ENCODE data around the gene TASP1. TPM values are rescaled to one million over a fixed set of nuclear protein-coding genes. Genes with fewer than 3 reads are reported as not detected.

The TASP1 gene
- total RNA-seq, 1 donor from 2014 or later, result 15.9 TPM

DNA sequence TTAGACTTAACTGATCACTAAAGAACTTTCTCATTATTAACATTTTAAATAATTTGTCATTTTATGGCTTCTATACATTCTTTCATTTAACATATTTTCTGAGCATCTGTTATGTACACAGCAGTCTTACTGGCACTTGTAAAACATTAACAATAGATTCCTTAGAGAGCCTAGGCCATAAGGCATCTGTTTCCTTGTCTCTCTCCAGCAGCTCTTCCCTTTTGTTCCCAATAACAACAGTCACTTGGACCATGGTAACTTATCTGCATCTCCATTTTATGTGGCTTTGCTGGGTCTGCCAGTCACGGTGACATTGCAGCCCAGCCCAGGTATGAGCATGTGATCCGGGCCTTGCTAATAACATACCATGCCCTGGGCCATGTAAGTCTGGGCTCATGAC, 11.7 kb upstream of the TASP1 start:
- H3K4me3 Mint-ChIP-seq (ENCODE audit: unreplicated experiment), result no peak overlapping the region
- H3K4me1 Mint-ChIP-seq (ENCODE audit: unreplicated experiment), result no peaks in the 10 kb centered on the region
- no peaks in the 10 kb centered on the region for H3K9me3 Mint-ChIP-seq (ENCODE audit: unreplicated experiment)
- H3K27me3 Mint-ChIP-seq (ENCODE audit: unreplicated experiment), result no peaks in the 10 kb centered on the region
- TF ChIP-seq, protein P1, sequence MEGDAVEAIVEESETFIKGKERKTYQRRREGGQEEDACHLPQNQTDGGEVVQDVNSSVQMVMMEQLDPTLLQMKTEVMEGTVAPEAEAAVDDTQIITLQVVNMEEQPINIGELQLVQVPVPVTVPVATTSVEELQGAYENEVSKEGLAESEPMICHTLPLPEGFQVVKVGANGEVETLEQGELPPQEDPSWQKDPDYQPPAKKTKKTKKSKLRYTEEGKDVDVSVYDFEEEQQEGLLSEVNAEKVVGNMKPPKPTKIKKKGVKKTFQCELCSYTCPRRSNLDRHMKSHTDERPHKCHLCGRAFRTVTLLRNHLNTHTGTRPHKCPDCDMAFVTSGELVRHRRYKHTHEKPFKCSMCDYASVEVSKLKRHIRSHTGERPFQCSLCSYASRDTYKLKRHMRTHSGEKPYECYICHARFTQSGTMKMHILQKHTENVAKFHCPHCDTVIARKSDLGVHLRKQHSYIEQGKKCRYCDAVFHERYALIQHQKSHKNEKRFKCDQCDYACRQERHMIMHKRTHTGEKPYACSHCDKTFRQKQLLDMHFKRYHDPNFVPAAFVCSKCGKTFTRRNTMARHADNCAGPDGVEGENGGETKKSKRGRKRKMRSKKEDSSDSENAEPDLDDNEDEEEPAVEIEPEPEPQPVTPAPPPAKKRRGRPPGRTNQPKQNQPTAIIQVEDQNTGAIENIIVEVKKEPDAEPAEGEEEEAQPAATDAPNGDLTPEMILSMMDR (IDR thresholded peaks at IDR 0.05; ENCODE audit: unreplicated experiment), result no peak
- no peak overlapping the region for H3K27ac Mint-ChIP-seq (ENCODE audit: unreplicated experiment)
- no peaks in the 10 kb centered on the region for H3K36me3 Mint-ChIP-seq (ENCODE audit: low read depth, unreplicated experiment)
- no peak for DNase-seq (ENCODE audit: low spot score)

DNA sequence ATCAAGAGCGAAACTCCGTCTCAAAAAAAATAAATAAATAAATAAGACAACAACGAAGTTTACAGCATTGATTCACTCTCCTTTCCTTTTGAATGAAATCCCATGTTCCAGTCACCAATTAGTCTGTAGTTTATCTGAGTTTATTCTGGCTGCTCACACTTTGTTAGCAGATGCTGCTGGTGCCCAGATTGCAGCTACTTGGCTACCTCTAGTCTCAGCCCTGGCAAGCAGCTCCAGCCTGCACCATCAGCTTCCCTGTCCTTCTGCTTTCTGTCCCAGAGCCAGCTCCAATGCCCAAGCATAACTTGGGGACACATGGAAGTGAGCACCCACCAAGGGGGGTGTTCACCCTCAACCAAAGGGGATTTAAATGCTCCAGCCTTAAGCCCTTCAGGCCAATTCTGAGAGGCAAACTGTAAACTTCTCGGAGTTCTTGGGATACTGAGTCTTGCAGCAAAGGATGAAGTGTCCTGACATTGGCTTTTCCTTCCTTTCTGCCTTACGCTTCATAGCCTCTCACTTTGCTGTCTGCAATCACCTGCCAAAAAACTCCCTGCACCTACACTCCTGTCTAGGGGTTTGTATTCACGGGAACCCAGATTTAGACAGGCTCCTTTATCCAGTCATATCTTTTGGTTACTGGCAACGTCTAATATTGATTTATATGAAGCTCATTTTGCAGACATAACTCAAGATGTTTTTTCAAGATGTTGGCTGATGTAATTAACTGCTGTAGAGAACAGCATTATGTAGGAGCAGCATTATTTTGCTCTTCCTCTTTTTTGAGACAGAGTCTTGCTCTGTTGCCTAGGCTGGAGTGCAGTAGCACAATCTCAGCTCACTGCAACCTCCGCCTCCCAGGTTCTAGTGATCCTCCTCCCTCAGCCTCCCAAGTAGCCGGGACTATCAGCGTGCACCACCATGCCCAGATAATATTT, 9.8 kb upstream of the TASP1 start:
- H3K9me3 Mint-ChIP-seq (ENCODE audit: unreplicated experiment), result no peaks in the 10 kb centered on the region
- no peak for DNase-seq (ENCODE audit: low spot score)
- TF ChIP-seq, protein P1 (IDR thresholded peaks at IDR 0.05; ENCODE audit: unreplicated experiment), result no peak
- H3K27ac Mint-ChIP-seq (ENCODE audit: unreplicated experiment), result no peak overlapping the region
- no peaks in the 10 kb centered on the region for H3K4me1 Mint-ChIP-seq (ENCODE audit: unreplicated experiment)
- no peak overlapping the region for H3K4me3 Mint-ChIP-seq (ENCODE audit: unreplicated experiment)
- no peaks in the 10 kb centered on the region for H3K27me3 Mint-ChIP-seq (ENCODE audit: unreplicated experiment)
- H3K36me3 Mint-ChIP-seq (ENCODE audit: low read depth, unreplicated experiment), result no peaks in the 10 kb centered on the region

DNA sequence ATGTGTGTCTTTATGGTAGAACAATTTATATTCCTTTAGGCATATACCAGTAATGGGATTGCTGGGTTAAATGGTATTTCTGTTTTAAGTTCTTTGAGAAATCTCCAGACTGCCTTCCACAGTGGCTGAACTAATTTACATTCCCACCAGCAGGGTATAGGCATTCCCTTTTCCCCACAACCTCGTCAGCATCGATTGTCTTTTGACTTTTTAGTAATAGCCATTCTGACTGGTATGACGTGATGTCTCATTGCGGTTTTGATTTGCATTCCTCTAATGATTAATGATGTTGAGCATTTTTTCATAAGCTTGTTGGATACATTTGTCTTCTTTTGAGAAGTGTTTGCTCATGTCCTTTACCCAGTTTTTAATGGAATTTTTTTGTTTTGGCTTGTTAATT, 5.3 kb upstream of the TASP1 start:
- no peak for DNase-seq (ENCODE audit: low spot score)
- peaks cover 3% of the 10 kb centered on the region for H3K4me1 Mint-ChIP-seq (ENCODE audit: unreplicated experiment)
- TF ChIP-seq, protein P1 (IDR thresholded peaks at IDR 0.05; ENCODE audit: unreplicated experiment), result no peak
- H3K27me3 Mint-ChIP-seq (ENCODE audit: unreplicated experiment), result no peaks in the 10 kb centered on the region
- H3K36me3 Mint-ChIP-seq (ENCODE audit: low read depth, unreplicated experiment), result no peaks in the 10 kb centered on the region
- no peak overlapping the region for H3K4me3 Mint-ChIP-seq (ENCODE audit: unreplicated experiment)
- no peak overlapping the region for H3K27ac Mint-ChIP-seq (ENCODE audit: unreplicated experiment)
- H3K9me3 Mint-ChIP-seq (ENCODE audit: unreplicated experiment), result no peaks in the 10 kb centered on the region

DNA sequence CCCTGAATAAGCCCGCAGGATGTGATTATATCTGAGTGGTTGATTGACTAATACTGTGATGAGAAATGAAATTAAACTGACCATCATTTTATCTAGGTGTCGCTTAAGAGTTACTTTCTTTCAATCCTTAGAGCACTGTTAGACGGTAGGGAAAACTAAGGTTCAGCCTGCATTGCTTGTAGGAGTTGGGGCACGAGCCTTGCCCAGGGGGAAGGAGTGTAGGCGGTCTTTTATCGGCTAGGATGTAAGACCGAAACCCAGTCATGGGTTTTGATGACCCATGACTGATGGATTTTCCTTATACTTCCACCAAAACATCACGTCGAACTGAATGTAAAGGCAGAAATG, 392 bp upstream of the TASP1 start:
- peaks cover 13% of the 10 kb centered on the region for H3K4me1 Mint-ChIP-seq (ENCODE audit: unreplicated experiment)
- peaks cover 6% of the 10 kb centered on the region for H3K27me3 Mint-ChIP-seq (ENCODE audit: unreplicated experiment)
- H3K27ac Mint-ChIP-seq (ENCODE audit: unreplicated experiment), result peak overlapping the region; percentile 61
- no peak for DNase-seq (ENCODE audit: low spot score)
- no peaks in the 10 kb centered on the region for H3K9me3 Mint-ChIP-seq (ENCODE audit: unreplicated experiment)
- peak overlapping the region; percentile 92 for H3K4me3 Mint-ChIP-seq (ENCODE audit: unreplicated experiment)
- TF ChIP-seq, protein P1 (IDR thresholded peaks at IDR 0.05; ENCODE audit: unreplicated experiment), result no peak
- no peaks in the 10 kb centered on the region for H3K36me3 Mint-ChIP-seq (ENCODE audit: low read depth, unreplicated experiment)

DNA sequence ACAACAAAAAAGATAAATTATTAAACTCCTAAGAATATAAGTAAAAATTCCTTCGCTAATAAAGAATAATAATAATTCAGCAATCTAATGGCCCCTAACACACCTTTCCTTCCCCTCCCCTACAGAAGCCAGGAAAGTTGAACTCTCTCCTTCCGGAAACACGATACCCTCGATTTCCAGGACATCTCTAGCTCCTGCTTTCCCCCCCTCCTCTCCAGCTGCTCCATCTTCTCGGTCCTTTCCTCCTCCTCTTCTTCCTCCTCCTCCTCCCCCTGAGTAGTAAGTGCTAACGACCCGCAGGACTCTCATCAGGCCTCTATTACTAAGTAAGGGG, 603 bp downstream of the TASP1 start:
- DNase-seq (ENCODE audit: low spot score), result no peak
- peak overlapping the region; percentile 61 for H3K27ac Mint-ChIP-seq (ENCODE audit: unreplicated experiment)

More for the DNA sequence above, 603 bp downstream of the TASP1 start:
- peaks cover 13% of the 10 kb centered on the region for H3K4me1 Mint-ChIP-seq (ENCODE audit: unreplicated experiment)
- H3K36me3 Mint-ChIP-seq (ENCODE audit: low read depth, unreplicated experiment), result no peaks in the 10 kb centered on the region
- H3K4me3 Mint-ChIP-seq (ENCODE audit: unreplicated experiment), result peak overlapping the region; percentile 92
- TF ChIP-seq, protein P1 (IDR thresholded peaks at IDR 0.05; ENCODE audit: unreplicated experiment), result no peak
- no peaks in the 10 kb centered on the region for H3K9me3 Mint-ChIP-seq (ENCODE audit: unreplicated experiment)
- H3K27me3 Mint-ChIP-seq (ENCODE audit: unreplicated experiment), result peaks cover 6% of the 10 kb centered on the region
